GM23248 (cell line): Measurements from ENCODE around the gene CPPED1.

Source experiments
- EZH2 ChIP-seq: fragments of 200-600 bp; sonication (generic); IDR thresholded peaks from 2 replicates; pipeline ENCODE4 v1.6.1; 2018; ENCODE audit warnings: antibody characterized with exemption, mild to moderate bottlenecking; ENCODE audit not compliant: insufficient read depth, poor library complexity, severe bottlenecking
- EZH2phosphoT487 ChIP-seq: fragments of 200-600 bp; sonication (generic); IDR thresholded peaks from 2 replicates; pipeline ENCODE4 v1.6.1; 2018; ENCODE audit warnings: antibody characterized with exemption, moderate library complexity, mild to moderate bottlenecking, low read depth; ENCODE audit not compliant: insufficient read depth

GRCh38 chr16:12695454-12695853, 108.2 kb downstream of the CPPED1 start:
- no peak for TF ChIP-seq EZH2
- TF ChIP-seq EZH2phosphoT487, result no peak
